ENCODE results near the gene ZNF800.

Gene ZNF800

GRCh38 chr7:127378537-127378936, 14.0 kb downstream of the ZNF800 start:
- Histone ChIP-seq H3K4me2 (ENCODE audit: insufficient read depth, low read length, poor library complexity, severe bottlenecking) (no peak overlapping the region), H3K79me1 (ENCODE audit: low read depth, low read length) (no peaks in the 10 kb centered on the region), H3K27ac (replicated peaks; ENCODE audit: low read length) (no peak overlapping the region), H2AK5ac (ENCODE audit: low read depth, low read length) (no peak overlapping the region), H3K4me3 (ENCODE audit: low read length in 2 of 2) (no peak overlapping the region), H2BK5ac (ENCODE audit: low read length) (no peak overlapping the region), H4K8ac (ENCODE audit: low read depth, low read length) (no peak overlapping the region), H3K4ac (ENCODE audit: low read length) (no peak overlapping the region), H3K14ac (ENCODE audit: low read length) (no peak overlapping the region), H3K9me3 (replicated peaks in 1 of 2; ENCODE audit: control insufficient read depth in 2 of 2, insufficient read depth in 1 of 2, low read depth in 1 of 2, low read length in 2 of 2) (no peaks in the 10 kb centered on the region), H3K23ac (ENCODE audit: low read depth, low read length, poor library complexity) (no peak overlapping the region), H2BK120ac (ENCODE audit: low read depth, low read length) (no peak overlapping the region), H3K27me3 (ENCODE audit: control insufficient read depth in 3 of 3, insufficient read depth in 3 of 3, low read depth in 1 of 3, low read length in 3 of 3) (no peaks in the 10 kb centered on the region), H4K91ac (ENCODE audit: low read depth, low read length, poor library complexity) (no peak overlapping the region), H3K9ac (ENCODE audit: low read depth, low read length, poor library complexity) (no peak overlapping the region), H3K18ac (ENCODE audit: low read length) (no peak overlapping the region), H2BK12ac (ENCODE audit: low read length) (no peak overlapping the region), H2BK15ac (ENCODE audit: low read length) (no peak overlapping the region), H3K36me3 (replicated peaks in 1 of 2; ENCODE audit: control insufficient read depth in 2 of 2, insufficient read depth in 2 of 2, low read length in 2 of 2) (peaks cover 4 to 62% of the 10 kb centered on the region in 2 donors), H2AFZ (ENCODE audit: low read length) (no peak overlapping the region), H3K4me1 (ENCODE audit: control insufficient read depth in 2 of 2, insufficient read depth in 1 of 2, low read depth in 1 of 2, low read length in 2 of 2) (no peaks in the 10 kb centered on the region)
- DNase-seq (ENCODE audit: low spot score) = no peak
- WGBS, 2 donors (ENCODE audit: extremely low coverage in 2 of 2, insufficient read length in 2 of 2, insufficient replicate concordance in 1 of 2) = no CpG with 5 or more reads among the region's 1 CpG

DNA sequence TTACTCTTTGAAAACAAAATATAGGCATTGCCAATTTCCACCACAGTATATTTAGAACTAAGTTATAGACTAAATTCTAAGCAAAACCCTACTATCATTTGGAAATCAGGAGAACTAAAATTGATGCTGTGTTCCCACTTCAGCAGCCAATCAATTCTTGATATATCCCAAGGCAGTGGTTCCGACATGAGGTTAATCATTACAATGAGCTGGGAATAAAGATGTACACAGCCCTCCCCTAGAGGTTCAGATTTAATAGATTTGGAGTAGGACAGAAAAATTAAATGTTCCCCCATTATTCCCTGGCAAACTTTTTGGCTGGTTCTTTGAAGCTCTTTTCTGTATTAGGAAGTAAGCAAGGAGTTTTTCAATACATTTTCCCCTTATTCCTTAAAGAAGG, 15.1 kb downstream of the ZNF800 start:
- no peaks in the 10 kb centered on the region for H3K79me1 ChIP-seq (ENCODE audit: low read depth, low read length)
- no peak overlapping the region for H3K18ac ChIP-seq (ENCODE audit: low read length)
- H2BK120ac ChIP-seq (ENCODE audit: low read depth, low read length) = no peak overlapping the region
- no peak overlapping the region for H2AK5ac ChIP-seq (ENCODE audit: low read depth, low read length)
- no peak overlapping the region for H2BK5ac ChIP-seq (ENCODE audit: low read length)
- H2BK15ac ChIP-seq (ENCODE audit: low read length) = no peak overlapping the region
- no peaks in the 10 kb centered on the region for H3K4me1 ChIP-seq (ENCODE audit: control insufficient read depth in 2 of 2, insufficient read depth in 1 of 2, low read depth in 1 of 2, low read length in 2 of 2)
- WGBS, 2 donors (ENCODE audit: extremely low coverage in 2 of 2, insufficient read length in 2 of 2, insufficient replicate concordance in 1 of 2) = no CpG with 5 or more reads among the region's 1 CpG
- no peak overlapping the region for H3K27ac ChIP-seq (replicated peaks; ENCODE audit: low read length)
- no peak overlapping the region for H3K4ac ChIP-seq (ENCODE audit: low read length)
- no peaks in the 10 kb centered on the region for H3K9me3 ChIP-seq (replicated peaks in 1 of 2; ENCODE audit: control insufficient read depth in 2 of 2, insufficient read depth in 1 of 2, low read depth in 1 of 2, low read length in 2 of 2)
- no peak overlapping the region for H3K23ac ChIP-seq (ENCODE audit: low read depth, low read length, poor library complexity)
- no peak for DNase-seq (ENCODE audit: low spot score)
- no peak overlapping the region for H3K4me2 ChIP-seq (ENCODE audit: insufficient read depth, low read length, poor library complexity, severe bottlenecking)
- no peak overlapping the region for H3K4me3 ChIP-seq (ENCODE audit: low read length in 2 of 2)
- no peak overlapping the region for H4K8ac ChIP-seq (ENCODE audit: low read depth, low read length)
- no peak overlapping the region for H3K9ac ChIP-seq (ENCODE audit: low read depth, low read length, poor library complexity)
- no peak overlapping the region for H2AFZ ChIP-seq (ENCODE audit: low read length)
- H3K36me3 ChIP-seq (replicated peaks in 1 of 2; ENCODE audit: control insufficient read depth in 2 of 2, insufficient read depth in 2 of 2, low read length in 2 of 2) = peaks cover 4 to 62% of the 10 kb centered on the region in 2 donors
- no peaks in the 10 kb centered on the region for H3K27me3 ChIP-seq (ENCODE audit: control insufficient read depth in 3 of 3, insufficient read depth in 3 of 3, low read depth in 1 of 3, low read length in 3 of 3)
- H3K14ac ChIP-seq (ENCODE audit: low read length) = no peak overlapping the region
- H4K91ac ChIP-seq (ENCODE audit: low read depth, low read length, poor library complexity) = no peak overlapping the region
- H2BK12ac ChIP-seq (ENCODE audit: low read length) = no peak overlapping the region

DNA sequence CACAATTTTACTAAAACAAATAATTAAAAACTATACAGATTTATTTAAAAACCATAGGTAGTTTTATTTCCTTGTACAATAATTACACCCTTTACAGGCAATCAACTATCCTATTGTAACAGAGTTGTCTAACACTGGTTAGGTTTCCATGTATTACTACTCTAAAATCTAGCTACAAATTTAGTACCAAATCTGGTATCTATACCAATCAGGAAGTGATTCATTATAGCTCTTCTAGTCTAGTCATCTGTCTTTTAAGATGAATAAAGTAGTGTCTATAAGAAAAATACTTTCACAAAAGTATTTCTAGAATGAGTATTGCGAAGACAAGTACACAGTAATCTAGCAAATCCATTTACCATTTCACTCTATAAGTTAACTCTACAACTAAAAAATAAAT, 16.9 kb downstream of the ZNF800 start:
- Histone ChIP-seq H2BK12ac (ENCODE audit: low read length) (no peak overlapping the region), H2BK120ac (ENCODE audit: low read depth, low read length) (no peak overlapping the region), H3K4ac (ENCODE audit: low read length) (no peak overlapping the region), H3K4me1 (ENCODE audit: control insufficient read depth in 2 of 2, insufficient read depth in 1 of 2, low read depth in 1 of 2, low read length in 2 of 2) (no peaks in the 10 kb centered on the region), H3K9ac (ENCODE audit: low read depth, low read length, poor library complexity) (no peak overlapping the region), H3K27me3 (ENCODE audit: control insufficient read depth in 3 of 3, insufficient read depth in 3 of 3, low read depth in 1 of 3, low read length in 3 of 3) (no peaks in the 10 kb centered on the region), H2BK5ac (ENCODE audit: low read length) (no peak overlapping the region), H2BK15ac (ENCODE audit: low read length) (no peak overlapping the region), H3K27ac (replicated peaks; ENCODE audit: low read length) (no peak overlapping the region), H3K18ac (ENCODE audit: low read length) (no peak overlapping the region), H2AFZ (ENCODE audit: low read length) (no peak overlapping the region), H3K14ac (ENCODE audit: low read length) (no peak overlapping the region), H4K8ac (ENCODE audit: low read depth, low read length) (no peak overlapping the region), H3K23ac (ENCODE audit: low read depth, low read length, poor library complexity) (no peak overlapping the region), H4K91ac (ENCODE audit: low read depth, low read length, poor library complexity) (no peak overlapping the region), H3K79me1 (ENCODE audit: low read depth, low read length) (no peaks in the 10 kb centered on the region), H3K4me3 (ENCODE audit: low read length in 2 of 2) (no peak overlapping the region), H3K4me2 (ENCODE audit: insufficient read depth, low read length, poor library complexity, severe bottlenecking) (no peak overlapping the region), H2AK5ac (ENCODE audit: low read depth, low read length) (no peak overlapping the region), H3K9me3 (replicated peaks in 1 of 2; ENCODE audit: control insufficient read depth in 2 of 2, insufficient read depth in 1 of 2, low read depth in 1 of 2, low read length in 2 of 2) (no peaks in the 10 kb centered on the region), H3K36me3 (replicated peaks in 1 of 2; ENCODE audit: control insufficient read depth in 2 of 2, insufficient read depth in 2 of 2, low read length in 2 of 2) (peaks cover 4 to 67% of the 10 kb centered on the region in 2 donors)
- no CpG with 5 or more reads among the region's 1 CpG for WGBS, 2 donors (ENCODE audit: extremely low coverage in 2 of 2, insufficient read length in 2 of 2, insufficient replicate concordance in 1 of 2)
- no peak for DNase-seq (ENCODE audit: low spot score)

GRCh38 chr7:127367679-127368078, 24.8 kb downstream of the ZNF800 start:
- no peak overlapping the region for H3K4me3 ChIP-seq (ENCODE audit: low read length in 2 of 2)
- no peaks in the 10 kb centered on the region for H3K4me1 ChIP-seq (ENCODE audit: control insufficient read depth in 2 of 2, insufficient read depth in 1 of 2, low read depth in 1 of 2, low read length in 2 of 2)
- H2BK15ac ChIP-seq (ENCODE audit: low read length) = no peak overlapping the region
- H3K9ac ChIP-seq (ENCODE audit: low read depth, low read length, poor library complexity) = no peak overlapping the region
- no peak overlapping the region for H2AK5ac ChIP-seq (ENCODE audit: low read depth, low read length)
- no peaks in the 10 kb centered on the region for H3K27me3 ChIP-seq (ENCODE audit: control insufficient read depth in 3 of 3, insufficient read depth in 3 of 3, low read depth in 1 of 3, low read length in 3 of 3)
- no peak overlapping the region for H4K8ac ChIP-seq (ENCODE audit: low read depth, low read length)
- H3K9me3 ChIP-seq (replicated peaks in 1 of 2; ENCODE audit: control insufficient read depth in 2 of 2, insufficient read depth in 1 of 2, low read depth in 1 of 2, low read length in 2 of 2) = no peaks in the 10 kb centered on the region
- H4K91ac ChIP-seq (ENCODE audit: low read depth, low read length, poor library complexity) = no peak overlapping the region
- H3K14ac ChIP-seq (ENCODE audit: low read length) = no peak overlapping the region
- H3K4me2 ChIP-seq (ENCODE audit: insufficient read depth, low read length, poor library complexity, severe bottlenecking) = no peak overlapping the region
- no peak overlapping the region for H3K4ac ChIP-seq (ENCODE audit: low read length)
- no peak overlapping the region for H2BK120ac ChIP-seq (ENCODE audit: low read depth, low read length)
- peaks cover 0 to 76% of the 10 kb centered on the region in 2 donors for H3K36me3 ChIP-seq (replicated peaks in 1 of 2; ENCODE audit: control insufficient read depth in 2 of 2, insufficient read depth in 2 of 2, low read length in 2 of 2)
- WGBS, 2 donors (ENCODE audit: extremely low coverage in 2 of 2, insufficient read length in 2 of 2, insufficient replicate concordance in 1 of 2) = no CpG with 5 or more reads among the region's 2 CpGs
- no peak overlapping the region for H2BK5ac ChIP-seq (ENCODE audit: low read length)
- H3K27ac ChIP-seq (replicated peaks; ENCODE audit: low read length) = no peak overlapping the region
- H3K23ac ChIP-seq (ENCODE audit: low read depth, low read length, poor library complexity) = no peak overlapping the region
- no peak overlapping the region for H3K18ac ChIP-seq (ENCODE audit: low read length)
- H2BK12ac ChIP-seq (ENCODE audit: low read length) = no peak overlapping the region
- no peaks in the 10 kb centered on the region for H3K79me1 ChIP-seq (ENCODE audit: low read depth, low read length)
- no peak overlapping the region for H2AFZ ChIP-seq (ENCODE audit: low read length)
- DNase-seq (ENCODE audit: low spot score) = no peak
